NCI-H1092 (cell line): Measurements from ENCODE around the gene NLN.

Experiments
- DNase-seq: peaks from one replicate; lab custom pipeline; 2025; lab: John Stamatoyannopoulos, UW

Gene NLN

GRCh38 chr5:65873181-65873750, 151.3 kb downstream of the NLN start:
- no peak for DNase-seq

DNA sequence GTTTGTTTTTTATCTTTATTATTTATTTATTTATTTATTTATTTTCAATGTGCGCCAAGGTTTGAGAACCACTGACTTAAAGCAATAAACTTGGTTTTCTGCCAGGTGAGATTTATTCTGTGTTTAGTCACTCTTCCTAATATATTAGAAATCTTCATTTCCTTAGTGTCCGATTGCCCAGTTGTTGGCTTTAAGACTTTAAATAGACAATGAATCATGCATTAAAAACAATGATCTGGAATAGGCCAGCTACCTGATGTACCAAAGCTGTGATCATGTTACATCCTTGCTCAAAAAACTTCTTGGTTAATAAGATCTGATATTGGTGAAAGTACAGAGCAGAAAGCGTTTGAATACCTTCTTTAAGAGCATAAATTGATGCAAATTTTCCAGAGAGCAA, 152.2 kb downstream of the NLN start:
- no peak for DNase-seq

GRCh38 chr5:65876496-65876895, 154.5 kb downstream of the NLN start:
- DNase-seq = no peak

GRCh38 chr5:65876970-65877369, 155.0 kb downstream of the NLN start:
- DNase-seq = no peak
